Naive B cell (primary cell): ENCODE measurements around the gene C2orf92. TPM values are rescaled to one million over a fixed set of nuclear protein-coding genes. Genes with fewer than 3 reads are reported as not detected.

Source experiments
- ATAC-seq, 2 donors: fragments of 150-1000 bp; cut with Tn5 transposase; 2 replicates each; pipeline ENCODE4 v1.10.0; 2021; ENCODE audit warnings: low read depth in 2 of 2, mild to moderate bottlenecking in 2 of 2, moderate library complexity in 2 of 2
- DNase-seq: peaks from one replicate; pipeline ENCODE4 v3.0.0; 2022
- H3K27ac Mint-ChIP-seq, 6 donors: one replicate each; pipeline ENCODE4 v1.8.0; 2020 to 2022; ENCODE audit warnings: mild to moderate bottlenecking in 6 of 6, mixed read lengths in 6 of 6, moderate library complexity in 5 of 6, inconsistent platforms in 2 of 6
- H3K27me3 Mint-ChIP-seq, 3 donors: one replicate each; pipeline ENCODE4 v1.8.0; 2021 to 2022; ENCODE audit warnings: mixed read lengths in 3 of 3, mild to moderate bottlenecking in 1 of 3
- H3K36me3 Mint-ChIP-seq, 2 donors: one replicate each; pipeline ENCODE4 v1.8.0; 2020 to 2022; ENCODE audit warnings: mixed read lengths in 2 of 2, inconsistent platforms in 1 of 2, mild to moderate bottlenecking in 1 of 2
- H3K4me1 Mint-ChIP-seq, 3 donors: one replicate each; pipeline ENCODE4 v1.8.0; 2020 to 2022; ENCODE audit warnings: mixed read lengths in 3 of 3, inconsistent platforms in 1 of 3, mild to moderate bottlenecking in 1 of 3, moderate library complexity in 1 of 3
- H3K4me3 Mint-ChIP-seq, 8 donors: one replicate each; pipeline ENCODE4 v1.8.0; 2020 to 2022; ENCODE audit warnings: mild to moderate bottlenecking in 8 of 8, mixed read lengths in 8 of 8, moderate library complexity in 8 of 8, inconsistent platforms in 2 of 8
- H3K9me3 Mint-ChIP-seq, 7 donors: one replicate each; pipeline ENCODE4 v1.8.0; 2020 to 2022; ENCODE audit warnings: mixed read lengths in 7 of 7, mild to moderate bottlenecking in 5 of 7, inconsistent platforms in 2 of 7, moderate library complexity in 1 of 7
- polyA plus RNA-seq, 6 donors: library from polyadenylated mRNA; unstranded; fragments of 300-500 nt; fragmentation: Illumina TruSeq; gene quantifications; one replicate each; pipeline ENCODE4 v1.2.3, GENCODE V29; 2021; ENCODE audit warnings: low read depth in 6 of 6

Gene C2orf92
- polyA plus RNA-seq, 6 donors from 2014 or later: 0.60 to 2.5 (median 1.3) TPM; not detected in 3

DNA sequence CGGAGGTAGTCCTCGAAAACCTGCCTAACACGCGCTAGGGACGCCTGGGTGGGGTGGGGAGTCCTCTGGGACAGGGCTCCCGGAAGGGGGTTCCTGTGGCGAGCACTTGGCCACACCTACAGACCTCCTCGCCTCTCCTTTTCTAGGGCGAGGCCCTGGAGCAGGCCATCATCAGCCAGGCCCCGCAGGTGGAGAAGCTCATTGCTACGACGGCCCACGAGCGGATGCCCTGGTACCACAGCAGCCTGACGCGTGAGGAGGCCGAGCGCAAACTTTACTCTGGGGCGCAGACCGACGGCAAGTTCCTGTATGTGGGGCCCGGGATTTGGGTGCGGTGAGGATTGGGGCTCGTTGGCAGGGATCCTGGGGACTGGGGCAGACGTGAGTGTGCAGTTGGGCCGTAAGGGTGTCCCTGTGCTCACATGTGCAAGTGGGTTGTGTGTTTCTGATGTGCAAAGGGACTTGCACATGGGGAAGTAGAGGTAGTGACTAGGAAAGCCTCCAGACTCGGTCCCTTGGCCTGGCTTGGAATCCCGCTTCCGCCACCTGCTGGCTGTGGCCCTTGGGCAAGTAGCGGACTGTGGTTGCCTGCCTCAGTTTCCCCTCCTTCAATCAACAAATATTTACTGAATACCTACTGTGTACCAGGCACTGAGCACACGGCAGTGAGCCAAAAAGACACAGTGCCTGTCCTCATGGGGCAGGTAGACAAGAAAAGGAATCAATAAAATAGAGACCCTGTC lies 55.6 kb downstream of the C2orf92 start:
- Mint-ChIP-seq H3K4me3 (peak overlapping the region in 1 of 8 donors; percentile 16), H3K4me1 (no peaks in the 10 kb centered on the region), H3K27me3 (no peaks in the 10 kb centered on the region), H3K9me3 (peaks cover 0 to 4% (median 0%) of the 10 kb centered on the region in 7 donors), H3K36me3 (peaks cover 8 to 11% of the 10 kb centered on the region in 2 donors), H3K27ac (peak overlapping the region in 1 of 6 donors; percentile 59)
- ATAC-seq: no peak
- DNase-seq: no peak

DNA sequence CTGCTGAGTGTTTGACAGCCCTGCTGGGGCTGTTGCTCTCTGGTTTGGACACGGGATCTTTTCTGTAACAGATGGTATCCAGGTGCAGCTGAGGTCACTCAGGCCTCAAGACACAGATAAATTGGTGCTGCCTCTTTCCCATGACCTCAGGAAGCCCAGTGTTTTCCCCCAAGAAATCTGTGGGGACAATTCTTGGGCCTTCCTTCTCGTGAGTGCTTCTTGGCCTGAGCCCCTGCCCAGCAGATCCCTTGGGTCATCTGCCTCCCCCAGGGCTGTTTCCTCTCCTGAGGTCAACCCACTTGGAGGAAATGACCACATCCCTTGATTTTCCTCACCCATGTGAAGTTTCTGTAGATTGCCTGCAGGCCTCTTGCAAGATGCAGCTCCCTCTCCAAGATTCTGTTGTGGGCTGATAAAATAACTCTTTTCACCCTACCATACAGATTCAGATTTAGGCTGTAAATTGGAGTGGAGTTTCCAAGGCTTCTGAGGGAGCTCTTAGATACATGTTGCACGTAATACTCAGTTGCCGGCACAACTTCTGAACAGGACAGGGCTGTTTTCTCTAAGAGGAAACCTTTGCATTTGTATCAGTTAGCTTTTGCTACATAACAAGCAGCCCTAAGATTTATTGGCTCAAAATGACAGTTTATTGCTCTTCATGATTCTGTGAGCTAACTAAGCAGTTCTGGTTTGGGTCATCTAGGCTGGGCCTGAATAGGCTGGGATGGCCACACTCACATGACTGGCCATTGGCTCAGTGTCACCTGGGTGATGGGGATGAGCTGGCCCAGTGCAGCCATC lies 57.0 kb downstream of the C2orf92 start:
- Mint-ChIP-seq H3K9me3 (peaks cover 0 to 8% (median 0%) of the 10 kb centered on the region in 7 donors), H3K36me3 (peaks cover 11 to 16% of the 10 kb centered on the region in 2 donors), H3K27me3 (no peaks in the 10 kb centered on the region), H3K27ac (no peak overlapping the region), H3K4me1 (no peaks in the 10 kb centered on the region), H3K4me3 (no peak overlapping the region)
- ATAC-seq (no peak), DNase-seq (no peak)

DNA sequence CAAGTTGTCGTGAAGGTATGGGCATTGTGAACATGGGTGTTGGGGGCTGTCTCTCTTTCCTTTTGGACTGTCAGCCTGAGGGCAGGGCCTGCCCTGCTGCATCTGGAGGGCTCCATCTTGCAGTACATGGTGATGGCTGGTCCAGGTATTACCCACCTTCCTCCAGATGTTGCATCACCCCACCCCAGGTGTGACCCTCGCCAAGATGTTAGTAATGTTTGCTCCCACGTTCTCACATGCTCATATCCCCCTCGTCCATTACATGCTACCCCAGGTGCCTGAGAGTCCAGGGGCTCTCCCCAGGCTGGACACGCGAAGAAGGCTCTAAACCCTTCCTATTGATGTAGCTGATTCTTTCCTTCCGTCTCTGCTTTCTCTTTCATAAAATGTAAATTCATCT lies 57.8 kb downstream of the C2orf92 start:
- Mint-ChIP-seq H3K4me3 (no peak overlapping the region), H3K36me3 (peaks cover 14 to 18% of the 10 kb centered on the region in 2 donors), H3K27me3 (no peaks in the 10 kb centered on the region), H3K9me3 (peaks cover 0 to 8% (median 0%) of the 10 kb centered on the region in 7 donors), H3K4me1 (no peaks in the 10 kb centered on the region), H3K27ac (no peak overlapping the region)
- ATAC-seq: no peak
- DNase-seq: no peak

DNA sequence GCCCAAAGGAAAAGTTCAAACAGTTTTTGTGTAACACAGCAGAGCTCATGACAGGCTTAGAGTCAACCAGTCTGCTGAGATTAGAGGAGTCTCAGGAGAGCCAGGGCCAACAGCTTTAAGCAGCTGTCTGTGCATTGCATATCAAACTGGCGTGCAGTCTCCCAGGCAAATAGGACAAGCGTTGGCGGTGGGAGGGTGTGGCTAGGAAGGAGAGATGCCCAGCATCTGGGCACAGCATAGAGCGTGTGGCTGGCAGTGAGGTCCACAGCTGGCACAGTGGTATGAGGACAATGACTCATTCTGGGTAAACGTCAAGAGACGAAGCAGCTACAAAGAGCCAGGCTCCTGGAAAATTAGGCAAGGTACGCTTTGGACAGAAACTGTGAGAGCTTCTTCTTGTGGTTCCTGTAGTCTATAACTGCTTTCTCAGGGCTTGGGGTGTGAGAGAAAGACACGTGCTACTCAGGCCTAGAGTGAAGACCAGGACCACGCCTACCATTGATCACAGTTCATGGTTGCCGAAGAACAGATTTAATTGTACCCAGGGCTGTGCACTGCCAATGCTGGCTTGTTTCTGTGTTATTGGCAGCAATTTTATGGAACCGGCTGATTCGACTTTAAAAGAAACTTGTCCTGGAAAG lies 58.7 kb downstream of the C2orf92 start:
- no peaks in the 10 kb centered on the region for H3K4me1 Mint-ChIP-seq
- DNase-seq (no peak), ATAC-seq (no peak)
- H3K27me3 Mint-ChIP-seq: no peaks in the 10 kb centered on the region
- H3K4me3 Mint-ChIP-seq: no peak overlapping the region
- H3K9me3 Mint-ChIP-seq: peaks cover 0 to 8% (median 0%) of the 10 kb centered on the region in 7 donors
- H3K27ac Mint-ChIP-seq: no peak overlapping the region
- H3K36me3 Mint-ChIP-seq: peaks cover 14 to 18% of the 10 kb centered on the region in 2 donors

DNA sequence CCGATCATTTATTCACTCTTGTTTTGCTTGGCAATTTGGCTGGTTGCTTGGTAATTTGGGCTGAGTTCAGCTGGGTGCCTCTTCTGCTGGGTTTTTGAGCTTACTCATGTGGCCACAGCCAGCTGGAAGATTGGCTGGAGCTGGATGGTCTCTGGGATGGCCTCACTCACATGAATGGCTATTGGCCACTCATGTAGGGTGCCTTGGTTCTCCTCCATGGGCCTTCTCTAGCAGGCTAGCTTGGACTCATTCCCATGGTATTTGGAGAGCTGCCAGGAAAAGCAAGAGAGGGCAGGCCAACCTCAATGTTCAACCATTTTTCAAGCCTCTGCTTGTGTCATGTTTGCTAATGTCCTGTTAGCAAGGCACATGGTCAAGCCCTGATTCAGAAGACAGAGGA lies 60.7 kb downstream of the C2orf92 start:
- Mint-ChIP-seq H3K27me3 (no peaks in the 10 kb centered on the region), H3K9me3 (peaks cover 0 to 8% (median 0%) of the 10 kb centered on the region in 7 donors), H3K27ac (peak overlapping the region in 1 of 6 donors; percentile 26), H3K4me1 (no peaks in the 10 kb centered on the region), H3K4me3 (peak overlapping the region in 1 of 8 donors; percentile 70), H3K36me3 (peaks cover 14 to 18% of the 10 kb centered on the region in 2 donors)
- ATAC-seq (no peak), DNase-seq (no peak)

DNA sequence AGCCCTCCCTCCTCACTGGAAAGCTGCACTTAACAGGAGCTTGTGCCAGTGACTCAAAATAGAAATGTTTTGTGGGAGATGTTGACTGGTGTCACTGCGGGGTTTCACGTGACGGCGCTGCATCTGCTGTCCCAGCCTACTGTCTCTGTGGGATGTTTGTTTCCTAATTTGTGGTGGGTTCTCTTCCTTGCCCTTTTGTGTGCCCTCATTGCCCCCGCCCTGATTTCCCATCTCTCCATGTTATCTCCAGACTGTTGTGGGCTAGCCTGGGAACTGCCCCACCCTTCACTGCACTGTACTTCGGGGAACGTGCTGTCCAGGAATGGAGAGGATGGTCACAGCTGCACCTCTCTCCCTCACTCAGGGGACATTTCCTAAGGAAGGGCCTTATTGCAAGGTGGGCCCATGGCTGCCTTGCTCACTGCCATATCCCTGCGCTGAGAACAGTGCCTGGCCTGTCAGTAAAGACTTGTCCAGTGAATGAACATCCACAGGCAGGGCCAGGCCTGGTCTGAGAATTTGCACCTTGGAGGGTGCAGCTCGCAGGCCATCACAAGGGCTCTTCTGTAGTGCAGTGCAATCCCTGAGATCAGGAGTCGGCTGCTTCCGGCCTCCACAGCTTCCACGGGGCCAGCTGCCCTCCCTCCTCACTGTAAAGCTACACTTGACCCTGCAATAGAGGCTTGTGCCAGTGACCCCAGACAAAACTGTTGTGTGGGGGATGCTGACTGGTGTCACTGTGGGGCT lies 61.9 kb downstream of the C2orf92 start:
- Mint-ChIP-seq H3K4me1 (peaks cover 0 to 3% (median 0%) of the 10 kb centered on the region in 3 donors), H3K36me3 (peaks cover 14 to 18% of the 10 kb centered on the region in 2 donors), H3K4me3 (no peak overlapping the region), H3K27me3 (no peaks in the 10 kb centered on the region), H3K27ac (no peak overlapping the region), H3K9me3 (peaks cover 0 to 8% (median 0%) of the 10 kb centered on the region in 7 donors)
- DNase-seq (no peak), ATAC-seq (no peak)

DNA sequence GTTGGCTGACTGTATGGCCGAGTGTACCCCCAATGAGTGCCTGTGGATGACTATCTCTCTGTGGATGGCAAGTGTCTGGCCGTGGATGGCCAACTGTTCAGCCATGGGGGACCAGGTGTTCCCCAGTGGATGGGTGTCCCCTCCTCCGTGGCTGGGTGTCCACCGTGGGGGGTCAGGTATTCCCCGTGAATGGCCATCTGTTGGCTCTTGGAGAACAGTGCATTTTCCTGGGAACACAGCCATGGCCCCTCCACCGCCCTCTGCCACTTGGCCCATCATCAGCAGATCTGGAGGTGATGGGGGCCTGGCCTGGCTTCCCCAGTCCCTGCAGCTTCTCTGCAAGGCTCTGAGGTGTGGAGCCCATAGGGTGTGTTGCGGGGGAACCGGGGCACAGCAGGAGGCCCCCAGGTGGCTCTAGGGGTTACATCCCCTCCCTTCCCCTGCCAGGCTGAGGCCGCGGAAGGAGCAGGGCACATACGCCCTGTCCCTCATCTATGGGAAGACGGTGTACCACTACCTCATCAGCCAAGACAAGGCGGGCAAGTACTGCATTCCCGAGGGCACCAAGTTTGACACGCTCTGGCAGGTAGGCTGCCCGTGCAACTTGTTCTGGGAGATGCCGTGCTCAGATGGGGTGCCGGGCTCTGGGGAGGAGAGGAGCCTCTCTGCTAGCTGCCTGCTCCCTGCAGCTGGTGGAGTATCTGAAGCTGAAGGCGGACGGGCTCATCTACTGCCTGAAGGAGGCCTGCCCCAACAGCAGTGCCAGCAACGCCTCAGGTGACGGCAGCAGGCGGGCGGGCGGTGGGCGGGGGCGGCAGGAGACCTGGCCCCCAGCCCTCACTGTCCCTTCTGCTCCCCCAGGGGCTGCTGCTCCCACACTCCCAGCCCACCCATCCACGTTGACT lies 63.2 kb downstream of the C2orf92 start:
- H3K9me3 Mint-ChIP-seq: peaks cover 0 to 5% (median 0%) of the 10 kb centered on the region in 7 donors
- H3K4me3 Mint-ChIP-seq: no peak overlapping the region
- H3K4me1 Mint-ChIP-seq: peaks cover 0 to 4% (median 0%) of the 10 kb centered on the region in 3 donors
- H3K27ac Mint-ChIP-seq: no peak overlapping the region
- ATAC-seq (no peak), DNase-seq (no peak)
- H3K27me3 Mint-ChIP-seq: no peaks in the 10 kb centered on the region
- peaks cover 6 to 10% of the 10 kb centered on the region in 2 donors for H3K36me3 Mint-ChIP-seq

DNA sequence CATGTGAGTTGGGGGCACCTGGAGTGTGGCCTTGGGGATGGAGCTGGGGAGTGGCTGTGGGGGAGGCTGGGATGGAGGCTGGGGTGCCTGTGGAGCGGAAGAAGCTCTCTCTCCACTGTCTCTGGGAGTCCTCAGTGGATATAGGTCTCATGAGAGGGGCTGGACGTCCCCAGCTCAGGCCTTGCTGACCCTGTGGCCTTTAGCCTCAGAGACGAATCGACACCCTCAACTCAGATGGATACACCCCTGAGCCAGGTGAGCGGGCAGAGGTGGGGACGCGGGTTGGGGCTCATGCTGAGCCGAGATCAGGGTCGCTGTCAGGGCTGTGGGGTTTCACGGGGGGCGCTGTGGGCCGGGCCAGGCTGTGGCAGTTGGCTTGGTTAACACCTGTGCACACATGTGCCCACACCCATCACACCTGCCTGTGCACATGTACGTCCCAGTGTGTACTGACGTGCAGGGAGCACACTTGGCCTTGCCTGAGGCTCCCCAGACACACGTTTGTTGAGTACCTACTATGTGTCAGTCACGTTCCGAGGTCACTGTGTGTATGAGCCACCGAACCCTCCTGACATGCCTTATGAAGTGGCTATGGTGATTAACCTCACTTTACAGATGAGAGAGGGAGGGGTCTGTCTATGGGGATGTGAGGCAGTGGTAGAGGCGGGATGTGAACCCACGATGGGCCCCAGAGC lies 64.0 kb downstream of the C2orf92 start:
- Mint-ChIP-seq H3K9me3 (peaks cover 0 to 5% (median 0%) of the 10 kb centered on the region in 7 donors), H3K27ac (peak overlapping the region in 1 of 6 donors; percentile 3), H3K4me1 (peaks cover 0 to 4% (median 2%) of the 10 kb centered on the region in 3 donors), H3K4me3 (no peak overlapping the region), H3K27me3 (no peaks in the 10 kb centered on the region), H3K36me3 (peaks cover 6 to 7% of the 10 kb centered on the region in 2 donors)
- DNase-seq (no peak), ATAC-seq (no peak)

DNA sequence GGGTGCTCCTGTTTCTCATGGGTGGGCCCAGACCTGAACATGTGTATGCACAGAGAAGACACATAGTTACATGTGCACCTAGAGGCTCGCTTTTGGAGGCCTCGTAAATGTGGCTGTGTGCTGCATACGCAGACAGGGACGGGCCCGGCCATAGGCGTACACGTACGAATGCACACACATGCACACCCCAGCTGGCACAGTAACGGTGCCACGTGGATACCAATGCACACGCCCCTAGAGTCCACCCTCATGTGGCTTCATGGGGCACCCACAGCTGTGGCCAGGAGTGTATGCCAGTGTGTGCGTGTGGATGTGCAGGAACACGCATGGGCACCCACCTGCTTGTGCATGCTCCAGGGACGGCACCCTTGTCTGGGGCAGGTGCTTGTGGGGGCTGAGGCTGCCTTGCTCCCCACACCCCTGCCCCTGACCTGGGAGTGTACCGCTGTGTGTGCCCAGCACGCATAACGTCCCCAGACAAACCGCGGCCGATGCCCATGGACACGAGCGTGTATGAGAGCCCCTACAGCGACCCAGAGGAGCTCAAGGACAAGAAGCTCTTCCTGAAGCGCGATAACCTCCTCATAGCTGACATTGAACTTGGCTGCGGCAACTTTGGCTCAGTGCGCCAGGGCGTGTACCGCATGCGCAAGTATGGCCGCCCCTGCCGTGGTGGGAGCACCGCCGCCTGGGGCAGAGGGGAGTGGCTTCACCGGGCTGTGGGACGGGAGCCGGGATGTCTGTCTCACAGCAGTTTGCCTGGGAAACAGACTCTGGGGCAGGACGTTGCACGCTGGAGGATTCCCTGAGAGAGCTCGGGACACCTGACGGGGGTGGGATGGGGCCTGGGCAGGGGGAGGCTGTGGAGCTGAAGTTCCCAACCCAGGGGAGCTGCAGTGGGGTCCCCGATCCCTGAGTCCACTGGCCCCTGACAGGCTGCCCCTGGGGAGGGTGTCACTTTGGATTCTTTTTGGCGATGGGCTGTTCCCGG lies 64.8 kb downstream of the C2orf92 start:
- no peaks in the 10 kb centered on the region for H3K27me3 Mint-ChIP-seq
- peaks cover 6 to 7% of the 10 kb centered on the region in 2 donors for H3K36me3 Mint-ChIP-seq
- no peak overlapping the region for H3K27ac Mint-ChIP-seq
- ATAC-seq: no peak
- peaks cover 0 to 8% (median 4%) of the 10 kb centered on the region in 3 donors for H3K4me1 Mint-ChIP-seq
- peaks cover 0 to 5% (median 0%) of the 10 kb centered on the region in 7 donors for H3K9me3 Mint-ChIP-seq
- no peak for DNase-seq
- no peak overlapping the region for H3K4me3 Mint-ChIP-seq

DNA sequence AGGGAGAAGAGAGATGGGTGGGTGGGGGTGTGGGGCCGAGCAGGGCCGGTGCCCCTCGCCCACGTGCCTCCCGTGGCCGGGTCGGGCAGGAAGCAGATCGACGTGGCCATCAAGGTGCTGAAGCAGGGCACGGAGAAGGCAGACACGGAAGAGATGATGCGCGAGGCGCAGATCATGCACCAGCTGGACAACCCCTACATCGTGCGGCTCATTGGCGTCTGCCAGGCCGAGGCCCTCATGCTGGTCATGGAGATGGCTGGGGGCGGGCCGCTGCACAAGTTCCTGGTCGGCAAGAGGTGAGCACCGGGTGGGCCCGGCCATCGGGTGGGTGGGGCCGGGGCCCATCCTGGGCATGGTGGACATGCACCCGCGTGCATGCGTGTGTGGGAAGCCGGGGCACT lies 65.6 kb downstream of the C2orf92 start:
- no peak overlapping the region for H3K27ac Mint-ChIP-seq
- H3K4me1 Mint-ChIP-seq: peaks cover 0 to 8% (median 4%) of the 10 kb centered on the region in 3 donors
- peaks cover 6 to 7% of the 10 kb centered on the region in 2 donors for H3K36me3 Mint-ChIP-seq

DNA sequence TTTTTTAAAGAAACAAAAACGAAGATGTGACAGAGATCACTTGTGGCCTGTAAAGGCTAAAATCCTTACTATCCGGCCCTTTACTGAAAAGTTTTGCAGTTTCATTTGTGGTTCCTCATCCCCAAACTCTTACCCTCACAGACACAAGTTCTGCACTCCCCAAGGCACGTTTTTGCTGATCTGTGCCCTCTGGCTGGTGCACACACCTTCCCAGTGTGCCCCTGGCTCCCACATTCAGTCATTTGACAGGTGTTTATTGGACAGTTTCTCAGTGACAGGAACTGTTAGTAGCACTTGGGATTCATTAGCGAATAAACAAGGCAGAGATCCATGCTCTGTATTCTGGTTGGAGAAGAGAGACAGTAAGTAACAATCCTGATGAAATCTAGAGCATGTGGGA lies 66.7 kb downstream of the C2orf92 start:
- Mint-ChIP-seq H3K4me3 (peak overlapping the region in 1 of 8 donors; percentile 16), H3K27ac (peak overlapping the region in 1 of 6 donors; percentile 56), H3K27me3 (no peaks in the 10 kb centered on the region), H3K9me3 (peaks cover 0 to 1% (median 0%) of the 10 kb centered on the region in 7 donors), H3K36me3 (peaks cover 5 to 6% of the 10 kb centered on the region in 2 donors), H3K4me1 (peaks cover 4 to 15% (median 6%) of the 10 kb centered on the region in 3 donors)
- ATAC-seq (no peak), DNase-seq (no peak)

More for the DNA sequence above, 65.6 kb downstream of the C2orf92 start:
- H3K4me3 Mint-ChIP-seq: no peak overlapping the region
- H3K9me3 Mint-ChIP-seq: peaks cover 0 to 4% (median 0%) of the 10 kb centered on the region in 7 donors
- ATAC-seq (no peak), DNase-seq (no peak)
- H3K27me3 Mint-ChIP-seq: no peaks in the 10 kb centered on the region
